K562 (cell line): ENCODE measurements around the gene FOXP3. TPM values are rescaled to one million over a fixed set of nuclear protein-coding genes. Genes with fewer than 3 reads are reported as not detected.

Experiments used
- BHLHE40 ChIP-seq: IDR thresholded peaks from 2 replicates; pipeline ENCODE4 v1.6.1; 2011; ENCODE audit warnings: low read length, improper control_type of control experiment
- ETV5 ChIP-seq: sonication (generic); formaldehyde crosslinking; IDR thresholded peaks from 2 replicates; pipeline ENCODE4 v1.4.0; 2020; ENCODE audit warnings: low read depth, mild to moderate bottlenecking, missing genetic modification reagents
- EZH2 ChIP-seq: IDR thresholded peaks from 2 replicates; pipeline ENCODE4 v1.6.1; 2012; ENCODE audit warnings: low read depth, mild to moderate bottlenecking, inconsistent platforms, low read length, borderline replicate concordance
- FOXJ2 ChIP-seq: fragments of 200-800 bp; sonication (Bioruptor generic); IDR thresholded peaks from 2 replicates; pipeline ENCODE4 v1.6.1; 2016; ENCODE audit warnings: missing genetic modification characterization, missing compliant biosample characterization
- L3MBTL2 ChIP-seq: fragments of 450-650 bp; IDR thresholded peaks from 2 replicates; pipeline ENCODE4 v1.6.1; 2016; ENCODE audit warnings: mild to moderate bottlenecking, moderate library complexity
- MEF2A ChIP-seq: IDR thresholded peaks from 2 replicates; pipeline ENCODE4 v1.6.1; 2011; ENCODE audit warnings: low read depth, mild to moderate bottlenecking, low read length, moderate library complexity; ENCODE audit not compliant: control insufficient read depth
- NFE2L1 ChIP-seq: fragments of 450-650 bp; IDR thresholded peaks from 2 replicates; pipeline ENCODE4 v1.6.1; 2016; ENCODE audit warnings: missing genetic modification characterization, low read depth, mild to moderate bottlenecking, missing compliant biosample characterization, moderate library complexity, borderline replicate concordance
- RBM17 ChIP-seq: fragments of 200-400 bp; formaldehyde crosslinking; IDR thresholded peaks from 2 replicates; pipeline ENCODE4 v1.6.1; 2017; ENCODE audit warnings: low read depth, mild to moderate bottlenecking, low read length, borderline replicate concordance
- RFX1 ChIP-seq: fragments of 450-650 bp; IDR thresholded peaks from 2 replicates; pipeline ENCODE4 v1.6.1; 2016; ENCODE audit warnings: mild to moderate bottlenecking, moderate library complexity
- SAP30 ChIP-seq: fragments of 200-600 bp; sonication (generic); IDR thresholded peaks from 2 replicates; pipeline ENCODE4 v1.6.1; 2012; ENCODE audit warnings: borderline replicate concordance, low read depth, mild to moderate bottlenecking, moderate library complexity, low read length, control low read depth, inconsistent platforms; ENCODE audit not compliant: insufficient read depth, poor library complexity, severe bottlenecking
- SMC3 ChIP-seq: conservative IDR thresholded peaks from 2 replicates; pipeline ENCODE4 v1.6.1; 2011; ENCODE audit warnings: low read depth, low read length, improper control_type of control experiment; ENCODE audit not compliant: insufficient read depth
- TRIM24 ChIP-seq, 2 experiments: fragments of 450-650 bp; IDR thresholded peaks; 2 replicates each; pipeline ENCODE4 v1.6.1; 2016
- ZNF277 ChIP-seq: fragments of 250-450 bp; sonication (Bioruptor Pico); IDR thresholded peaks from 2 replicates; pipeline ENCODE4 v1.8.0; 2022; ENCODE audit warnings: inconsistent platforms, mild to moderate bottlenecking, moderate library complexity, borderline replicate concordance
- ZNF318 ChIP-seq, 2 experiments: fragments of 450-650 bp; IDR thresholded peaks; 2 replicates each; pipeline ENCODE4 v1.6.1; 2016; ENCODE audit warnings: mild to moderate bottlenecking in 2 of 2, borderline replicate concordance in 1 of 2, low read depth in 1 of 2, moderate library complexity in 1 of 2
- ZNF586 ChIP-seq: fragments of 450-650 bp; formaldehyde crosslinking; conservative IDR thresholded peaks from 2 replicates; pipeline ENCODE4 v1.4.0; 2020; ENCODE audit warnings: mild to moderate bottlenecking, moderate library complexity
- polyA plus RNA-seq, 8 experiments: library from polyadenylated mRNA; depleted of rRNA in 4 of 8; stranded (reverse) in 5 of 8; unstranded in 3 of 8; fragments of >200 nt; fragmentation: Nextera tagmentation in 2 of 8; fragmentation: Illumina TruSeq in 1 of 8; extraction: Ambion mirVana in 2 of 8; extraction: Trizol in 1 of 8; gene quantifications; 2 replicates each; pipeline versions ENCODE4 v1.2.1 to v1.2.3, GENCODE V29; 2011 to 2014; ENCODE audit warnings: inconsistent platforms in 1 of 8, missing spikeins in 1 of 8
- total RNA-seq, 7 experiments: library from RNA; depleted of rRNA in 6 of 7; stranded (reverse); fragments of >200 nt in 6 of 7; fragmentation: Illumina TruSeq in 2 of 7; extraction: Trizol in 2 of 7; gene quantifications; 2 replicates each; pipeline versions ENCODE4 v1.2.1 to v1.2.3, GENCODE V29; 2011 to 2021; ENCODE audit warnings: low replicate concordance in 1 of 7
- TF ChIP-seq, protein P1 (sequence below): fragments of 250-450 bp; sonication (Bioruptor Pico); IDR thresholded peaks from 2 replicates; pipeline ENCODE4 v1.8.0; 2022; ENCODE audit warnings: moderate library complexity, mild to moderate bottlenecking, inconsistent platforms

FOXP3 gene
- total and polyA plus RNA-seq, 9 of the 15 experiments (the other 6 are each of a cell fraction or from before 2014, with no cell fraction given) = 0.04 to 0.24 (median 0.07) TPM; not detected in 4

DNA sequence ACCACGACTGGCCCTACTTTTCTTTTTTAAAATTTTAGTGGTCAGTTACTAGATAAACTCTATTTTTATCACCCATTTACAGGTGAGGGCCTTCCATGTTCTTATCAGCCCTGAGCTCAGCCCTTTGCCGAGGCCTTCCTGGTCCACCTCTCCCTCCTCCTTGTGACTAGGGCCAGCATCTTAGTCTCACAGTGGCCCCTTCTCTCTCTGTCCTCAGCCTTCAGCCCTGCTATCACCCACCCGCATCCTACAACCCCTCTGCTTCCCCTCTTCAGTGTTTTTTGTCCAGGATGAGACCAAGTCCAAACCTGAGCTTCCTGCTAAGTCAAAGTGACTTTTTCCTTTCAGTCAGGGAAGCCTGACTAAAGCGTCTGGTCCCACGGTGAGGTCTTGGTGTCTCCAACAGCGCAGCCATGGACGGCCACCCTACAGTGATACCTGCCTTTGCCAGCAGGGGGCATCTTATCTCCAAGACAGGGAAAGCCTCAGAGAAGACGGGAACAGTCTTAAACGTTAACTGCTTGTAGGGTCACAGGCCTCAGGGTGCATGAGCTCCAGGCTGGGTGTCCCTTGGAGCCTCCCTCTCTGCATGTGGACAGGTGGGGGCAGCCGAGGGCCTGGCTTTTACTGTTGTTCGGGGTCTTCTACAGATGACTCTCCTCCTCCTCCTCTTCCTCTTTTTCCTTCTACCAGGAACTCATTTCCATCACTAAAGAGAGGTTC lies 27.3 kb upstream of the FOXP3 start (continued):
- TF ChIP-seq TRIM24 (IDR thresholded peaks at IDR 0.05) (no peak), ZNF277 (CRISPR knock-in tag) (no peak), MEF2A (no peak), L3MBTL2 (0 out of 2 replicates have a peak, but pooled peaks have one; percentile 17), SAP30 (no peak), SMC3 (peak; percentile 71), BHLHE40 (no peak), ZNF586 (no peak), NFE2L1 (no peak), RFX1 (no peak), EZH2 (no peak), FOXJ2 (no peak), ETV5 (CRISPR knock-in tag) (no peak), RBM17 (no peak), ZNF318 (IDR thresholded peaks at IDR 0.05; ENCODE audit: borderline replicate concordance in 1 of 2, low read depth in 1 of 2) (no peak)
- TF ChIP-seq, protein P1, sequence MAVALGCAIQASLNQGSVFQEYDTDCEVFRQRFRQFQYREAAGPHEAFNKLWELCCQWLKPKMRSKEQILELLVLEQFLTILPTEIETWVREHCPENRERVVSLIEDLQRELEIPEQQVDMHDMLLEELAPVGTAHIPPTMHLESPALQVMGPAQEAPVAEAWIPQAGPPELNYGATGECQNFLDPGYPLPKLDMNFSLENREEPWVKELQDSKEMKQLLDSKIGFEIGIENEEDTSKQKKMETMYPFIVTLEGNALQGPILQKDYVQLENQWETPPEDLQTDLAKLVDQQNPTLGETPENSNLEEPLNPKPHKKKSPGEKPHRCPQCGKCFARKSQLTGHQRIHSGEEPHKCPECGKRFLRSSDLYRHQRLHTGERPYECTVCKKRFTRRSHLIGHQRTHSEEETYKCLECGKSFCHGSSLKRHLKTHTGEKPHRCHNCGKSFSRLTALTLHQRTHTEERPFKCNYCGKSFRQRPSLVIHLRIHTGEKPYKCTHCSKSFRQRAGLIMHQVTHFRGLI (CRISPR knock-in tag) = no peak
